Spleen (tissue), 7 donors: ENCODE results near the gene AQP2.

Source experiments
- CTCF ChIP-seq, 11 experiments: fragments of 200-600 bp in 7 of 11; fragments of 450-650 bp in 4 of 11; sonication (generic) in 4 of 11; IDR thresholded peaks in 8 of 11; conservative IDR thresholded peaks in 3 of 11; 1 replicate in 7 of 11; 2 replicates in 4 of 11; pipeline versions ENCODE4 v1.4.0 to v1.8.0; 2016 to 2021; ENCODE audit warnings: antibody characterized with exemption in 11 of 11, inconsistent platforms in 4 of 11, mild to moderate bottlenecking in 1 of 11
- POLR2A ChIP-seq, 3 donors: fragments of 450-650 bp; IDR thresholded peaks; one replicate each; pipeline ENCODE4 v1.5.1; 2017; ENCODE audit warnings: antibody characterized with exemption in 3 of 3, mild to moderate bottlenecking in 1 of 3
- donor health status: DM: no; HTN: no; CAD: no; lungs with moderate emphysema.
- donor health status: DM: no; HTN: no; CAD: no.
- donor health status: DM: no; HTN: no; CAD: no.

- TF ChIP-seq POLR2A (IDR thresholded peaks at IDR 0.05) = no peak
- TF ChIP-seq CTCF (IDR thresholded peaks at IDR 0.05 in 8 of 11, conservative IDR thresholded peaks at IDR 0.05 in 3 of 11) = no peak
These were observed 56.4 kb downstream of the AQP2 start for GRCh38 chr12:50006754-50007442.
